ENCODE data around the gene PLAC1.

DNA sequence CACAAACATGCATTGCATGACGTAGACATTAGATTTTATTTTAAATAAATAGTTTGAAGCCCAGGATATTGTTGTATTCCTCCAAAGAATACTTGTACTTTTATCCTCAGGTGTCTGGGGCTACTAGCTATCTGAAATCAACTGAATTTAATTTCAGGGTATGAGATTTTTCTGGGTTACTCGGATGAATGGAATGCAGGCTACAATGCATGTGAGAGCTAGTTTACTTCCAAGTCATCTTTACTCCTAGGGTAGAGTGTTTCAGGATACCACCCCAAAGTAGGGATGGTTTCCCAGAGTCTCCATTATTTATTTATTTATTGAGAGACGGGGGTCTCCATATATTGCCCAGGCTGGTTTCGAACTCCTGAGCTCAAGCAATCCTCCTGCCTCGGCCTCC, 131.9 kb downstream of the PLAC1 start:
- TF ChIP-seq EZH2 (IDR thresholded peaks at IDR 0.05; ENCODE audit: borderline replicate concordance, low read length) (no peak), CTCF (conservative IDR thresholded peaks at IDR 0.05 in 1 of 2, IDR thresholded peaks at IDR 0.05 in 1 of 2; ENCODE audit: extremely low read depth in 1 of 2, insufficient read depth in 1 of 2, low read depth in 1 of 2, low read length in 2 of 2) (no peak)

Data from mammary epithelial cell (primary cell).